ENCODE results near the gene EFNB1. TPM values are rescaled to one million over a fixed set of nuclear protein-coding genes. Genes with fewer than 3 reads are reported as not detected.

EFNB1 gene
- polyA plus RNA-seq, 3 donors from 2014 or later = 3.9 to 5.6 (median 3.9) TPM

Other genes with a start within 250 kb of the EFNB1 start
- under 1 TPM in 2 of 3 donors, not detected in 1; 0.22 to 0.27 TPM for gene STARD8, start 181.4 kb upstream of the EFNB1 start, polyA plus RNA-seq